Pancreas (tissue), 10 donors: ENCODE measurements around the gene STIM2. TPM values are rescaled to one million over a fixed set of nuclear protein-coding genes. Genes with fewer than 3 reads are reported as not detected.

Experiments used
- ATAC-seq, 4 donors: fragments of 200-7000 bp; cut with Tn5 transposase; one replicate each; pipeline versions ENCODE4 v1.8.0 to v1.9.1; 2020; ENCODE audit warnings: mild to moderate bottlenecking in 4 of 4, moderate library complexity in 4 of 4
- DNase-seq, 6 donors: peaks; one replicate each; pipeline ENCODE4 v3.0.0-alpha.2; 2020
- FAIRE-seq: peaks from 2 replicates; lab custom pipeline; 2012; peaks lifted over from hg19 to GRCh38; lab: Jason Lieb, UNC
- H3K27ac ChIP-seq, 4 donors: fragments of 200-600 bp; sonication (generic); 1 replicate in 3 of 4; 2 replicates in 1 of 4; pipeline versions ENCODE4 v1.5.0 to v1.8.0; 2020
- H3K27me3 ChIP-seq, 4 donors: fragments of 200-600 bp; one replicate each; pipeline ENCODE4 v1.8.0; 2021
- H3K36me3 ChIP-seq, 3 donors: fragments of 200-600 bp; sonication (generic) in 1 of 3; one replicate each; pipeline versions ENCODE4 v1.5.0 to v1.8.0; 2020 to 2021
- H3K4me1 ChIP-seq, 3 donors: fragments of 200-600 bp; one replicate each; pipeline ENCODE4 v1.8.0; 2021
- H3K4me3 ChIP-seq, 4 donors: fragments of 200-600 bp; sonication (generic) in 2 of 4; one replicate each; pipeline versions ENCODE4 v1.5.0 to v1.8.0; 2020 to 2021
- H3K9me3 ChIP-seq, 4 donors: fragments of 200-600 bp; one replicate each; pipeline ENCODE4 v1.8.0; 2021
- CTCF ChIP-seq, 4 donors: fragments of 200-600 bp; sonication (generic) in 3 of 4; IDR thresholded peaks; one replicate each; pipeline versions ENCODE4 v1.5.0 to v1.8.0; 2021; ENCODE audit warnings: antibody characterized with exemption in 4 of 4
- WGBS, 2 donors: extraction: QIAGEN DNeasy Blood & Tissue Kit; methylation state at CpG; one replicate each; pipeline ENCODE4 v1.1.7; 2013; 5-methylcytosine and 5-hydroxymethylcytosine counted together
- intact Hi-C, 3 donors: fragments of 100-400 bp; cut with DNase I; formaldehyde crosslinking; loops; one replicate each; pipeline versions ENCODE4 v1.11.1 to v1.14.2; 2022
- polyA plus RNA-seq, 2 donors: library from polyadenylated mRNA; stranded (reverse); fragments of 200-250 nt; gene quantifications; one replicate each; pipeline ENCODE4 v1.2.3, GENCODE V29; 2013
- total RNA-seq, 6 donors: library from RNA; stranded (reverse); fragmentation: NEBNext Ultra II Directional in 4 of 6; extraction: Animal tissue kit (Norgen Biotek cat#: 25700) in 4 of 6; gene quantifications; one replicate each; pipeline versions ENCODE4 v1.2.1 to v1.2.4, GENCODE V29; 2021 to 2023
- donor health status: healthy with polysubstance abuse.
- donor health status: DM: no; HTN: no; CAD: no; lungs with moderate emphysema.
- donor health status: DM: no; HTN: no; CAD: no.
- donor health status: control.
- donor health status: control.
- donor health status: Bipolar disorder and iron deficiency.
- donor health status: DM: yes; HTN: yes; CAD: no.
- donor health status: DM: no; HTN: no; CAD: no.
- donor health status: DM: no; HTN: no; CAD: no.
- donor health status: DM: yes; HTN: yes; CAD: no.

Gene STIM2
- total and polyA plus RNA-seq, 8 donors: 7.6 to 18.7 (median 12.6) TPM

- WGBS, 2 donors: 94 to 96% methylated on average over 5 of the region's 5 CpGs
- no peak overlapping the region for H3K27ac ChIP-seq
- FAIRE-seq (no peak), DNase-seq (no peak), ATAC-seq (no peak)
- H3K4me3 ChIP-seq: no peak overlapping the region
- no peaks in the 10 kb centered on the region for H3K36me3 ChIP-seq
- no peaks in the 10 kb centered on the region for H3K27me3 ChIP-seq
- H3K4me1 ChIP-seq: no peaks in the 10 kb centered on the region
- H3K9me3 ChIP-seq: no peaks in the 10 kb centered on the region
- no peak for TF ChIP-seq CTCF (IDR thresholded peaks at IDR 0.05)
- intact Hi-C loops: no loop called here
Measured at GRCh38 chr4:26815706-26816105, 44.9 kb upstream of the STIM2 start.

- FAIRE-seq (no peak), ATAC-seq (no peak), DNase-seq (no peak)
- 79 to 82% methylated on average over 4 of the region's 4 CpGs for WGBS, 2 donors
- H3K27me3 ChIP-seq: no peaks in the 10 kb centered on the region
- intact Hi-C loops: no loop called here
- TF ChIP-seq CTCF (IDR thresholded peaks at IDR 0.05): no peak
- no peaks in the 10 kb centered on the region for H3K9me3 ChIP-seq
- no peaks in the 10 kb centered on the region for H3K36me3 ChIP-seq
- H3K27ac ChIP-seq: no peak overlapping the region
- no peaks in the 10 kb centered on the region for H3K4me1 ChIP-seq
- H3K4me3 ChIP-seq: no peak overlapping the region
Measured at GRCh38 chr4:26819026-26819425, 41.6 kb upstream of the STIM2 start.

GRCh38 chr4:26819478-26820095, 41.1 kb upstream of the STIM2 start:
- H3K27ac ChIP-seq: no peak overlapping the region
- DNase-seq (no peak), ATAC-seq (no peak), FAIRE-seq (no peak)
- no peak overlapping the region for H3K4me3 ChIP-seq
- TF ChIP-seq CTCF (IDR thresholded peaks at IDR 0.05): no peak
- H3K36me3 ChIP-seq: no peaks in the 10 kb centered on the region
- H3K9me3 ChIP-seq: no peaks in the 10 kb centered on the region
- intact Hi-C loops: no loop called here
- 80 to 93% methylated on average over 3 of the region's 3 CpGs for WGBS, 2 donors
- H3K27me3 ChIP-seq: no peaks in the 10 kb centered on the region
- no peaks in the 10 kb centered on the region for H3K4me1 ChIP-seq

GRCh38 chr4:26820346-26820745, 40.3 kb upstream of the STIM2 start:
- no peak for TF ChIP-seq CTCF (IDR thresholded peaks at IDR 0.05)
- DNase-seq (no peak), ATAC-seq (no peak), FAIRE-seq (no peak)
- H3K9me3 ChIP-seq: no peaks in the 10 kb centered on the region
- intact Hi-C loops: no loop called here
- H3K4me1 ChIP-seq: no peaks in the 10 kb centered on the region
- no peak overlapping the region for H3K4me3 ChIP-seq
- no peaks in the 10 kb centered on the region for H3K36me3 ChIP-seq
- no peaks in the 10 kb centered on the region for H3K27me3 ChIP-seq
- 72 to 91% methylated on average over 1 of the region's 1 CpG for WGBS, 2 donors
- H3K27ac ChIP-seq: no peak overlapping the region

- Histone ChIP-seq H3K9me3 (no peaks in the 10 kb centered on the region), H3K4me3 (no peak overlapping the region), H3K36me3 (no peaks in the 10 kb centered on the region), H3K27me3 (no peaks in the 10 kb centered on the region), H3K4me1 (peaks cover 0 to 3% (median under 1%) of the 10 kb centered on the region in 3 donors), H3K27ac (no peak overlapping the region)
- intact Hi-C loops: no loop called here
- no peak for TF ChIP-seq CTCF (IDR thresholded peaks at IDR 0.05)
- FAIRE-seq: no peak
- WGBS, 2 donors: 91 to 92% methylated on average over 3 of the region's 3 CpGs
- no peak for ATAC-seq
- no peak for DNase-seq
Measured at GRCh38 chr4:26821031-26821430, 39.6 kb upstream of the STIM2 start.
